SK-N-MC (cell line): ENCODE measurements around the gene SMAD7.

Experiments used
- EZH2 ChIP-seq: fragments of 200-600 bp; sonication (generic); IDR thresholded peaks from one replicate; pipeline ENCODE4 v1.6.1; 2017; ENCODE audit warnings: antibody characterized with exemption
- POLR2AphosphoS5 ChIP-seq: IDR thresholded peaks from 2 replicates; pipeline ENCODE4 v1.6.1; 2012; ENCODE audit warnings: mild to moderate bottlenecking, low read depth, low read length, borderline replicate concordance

- TF ChIP-seq EZH2 = no peak
- no peak for TF ChIP-seq POLR2AphosphoS5
Measured at GRCh38 chr18:48905513-48905912, 45.3 kb downstream of the SMAD7 start.
